GM12878 (cell line): ENCODE results near the gene PPP1R27.

Experiments
- CHD1 ChIP-seq: IDR thresholded peaks from 2 replicates; pipeline ENCODE4 v1.6.1; 2012; ENCODE audit warnings: low read depth, low read length, improper control_type of control experiment
- CTCF ChIP-seq, 3 experiments: IDR thresholded peaks in 2 of 3; conservative IDR thresholded peaks in 1 of 3; 2 replicates each; pipeline ENCODE4 v1.5.1; 2011; ENCODE audit warnings: low read depth in 3 of 3, low read length in 3 of 3, mild to moderate bottlenecking in 3 of 3, control low read depth in 2 of 3, moderate library complexity in 2 of 3, inconsistent platforms in 1 of 3, mixed read lengths in 1 of 3; ENCODE audit not compliant: control insufficient read depth in 2 of 3, insufficient read depth in 1 of 3; ENCODE audit errors: extremely low read depth in 1 of 3
- EGR1 ChIP-seq, 2 experiments: IDR thresholded peaks; 1 replicate in 1 of 2; 2 replicates in 1 of 2; pipeline ENCODE4 v1.6.1; 2011 to 2012; ENCODE audit warnings: low read depth in 2 of 2, low read length in 2 of 2, borderline replicate concordance in 1 of 2, mild to moderate bottlenecking in 1 of 2, moderate library complexity in 1 of 2
- EP300 ChIP-seq, 2 experiments: fragments of 150-350 bp in 1 of 2; IDR thresholded peaks; 2 replicates each; pipeline ENCODE4 v1.6.1; 2011 to 2012; ENCODE audit warnings: low read depth in 2 of 2, low read length in 2 of 2, borderline replicate concordance in 1 of 2, improper control_type of control experiment in 1 of 2, inconsistent platforms in 1 of 2; ENCODE audit not compliant: control insufficient read depth in 1 of 2
- GABPA ChIP-seq: IDR thresholded peaks from 2 replicates; pipeline ENCODE4 v1.6.1; 2014; ENCODE audit warnings: antibody characterized with exemption, low read depth, mild to moderate bottlenecking, inconsistent platforms
- JUNB ChIP-seq: IDR thresholded peaks from 2 replicates; pipeline ENCODE4 v1.6.1; 2016; ENCODE audit warnings: antibody characterized with exemption, mild to moderate bottlenecking
- NBN ChIP-seq: fragments of 450-650 bp; IDR thresholded peaks from 2 replicates; pipeline ENCODE4 v1.6.1; 2016
- POLR2A ChIP-seq: IDR thresholded peaks from 2 replicates; pipeline ENCODE4 v1.6.1; 2011; ENCODE audit warnings: low read depth, mild to moderate bottlenecking, low read length
- POLR2AphosphoS2 ChIP-seq: IDR thresholded peaks from 2 replicates; pipeline ENCODE4 v1.6.1; 2011; ENCODE audit warnings: low read depth, mild to moderate bottlenecking, low read length, improper control_type of control experiment, moderate library complexity
- REST ChIP-seq: IDR thresholded peaks from 2 replicates; pipeline ENCODE4 v1.6.1; 2012; ENCODE audit warnings: mild to moderate bottlenecking, low read depth, low read length
- TF ChIP-seq, protein P1 (sequence below): IDR thresholded peaks from 2 replicates; pipeline ENCODE4 v1.6.1; 2012; ENCODE audit warnings: low read depth, low read length, improper control_type of control experiment

GRCh38 chr17:81794074-81794476 lies 40.8 kb downstream of the PPP1R27 start:
- TF ChIP-seq CTCF (IDR thresholded peaks at IDR 0.05 in 2 of 3, conservative IDR thresholded peaks at IDR 0.05 in 1 of 3; ENCODE audit: control insufficient read depth in 2 of 3, extremely low read depth in 1 of 3, insufficient read depth in 1 of 3, low read depth in 3 of 3, low read length in 3 of 3): no peak
- no peak for TF ChIP-seq CHD1
- TF ChIP-seq, protein P1, sequence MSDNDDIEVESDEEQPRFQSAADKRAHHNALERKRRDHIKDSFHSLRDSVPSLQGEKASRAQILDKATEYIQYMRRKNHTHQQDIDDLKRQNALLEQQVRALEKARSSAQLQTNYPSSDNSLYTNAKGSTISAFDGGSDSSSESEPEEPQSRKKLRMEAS: no peak
- TF ChIP-seq REST: no peak
- no peak for TF ChIP-seq GABPA
- TF ChIP-seq JUNB: no peak
- TF ChIP-seq NBN: no peak
- no peak for TF ChIP-seq POLR2AphosphoS2
- TF ChIP-seq EP300 (IDR thresholded peaks at IDR 0.05; ENCODE audit: borderline replicate concordance in 1 of 2, control insufficient read depth in 1 of 2, low read depth in 2 of 2, low read length in 2 of 2): no peak
- no peak for TF ChIP-seq POLR2A
- TF ChIP-seq EGR1 (IDR thresholded peaks at IDR 0.05; ENCODE audit: borderline replicate concordance in 1 of 2, low read depth in 2 of 2, low read length in 2 of 2): no peak
